ENCODE data around the gene TSPAN18.

TSPAN18 gene

GRCh38 chr11:44957776-44958564, 231.2 kb downstream of the TSPAN18 start:
- DNase-seq (ENCODE audit: low read depth in 2 of 2) = no peak

- no peak for DNase-seq (ENCODE audit: low read depth in 2 of 2)
These were observed 232.3 kb downstream of the TSPAN18 start for GRCh38 chr11:44959064-44959463.

- no peak for DNase-seq (ENCODE audit: low read depth in 2 of 2)
These were observed 233.6 kb downstream of the TSPAN18 start for GRCh38 chr11:44960200-44960845.

- no peak for DNase-seq (ENCODE audit: low read depth in 2 of 2)
These were observed 235.7 kb downstream of the TSPAN18 start for GRCh38 chr11:44962464-44962863.

GRCh38 chr11:44963136-44963535, 236.4 kb downstream of the TSPAN18 start:
- no peak for DNase-seq (ENCODE audit: low read depth in 2 of 2)

- DNase-seq (ENCODE audit: low read depth in 2 of 2) = no peak
These were observed 237.2 kb downstream of the TSPAN18 start for GRCh38 chr11:44963948-44964347.

- no peak for DNase-seq (ENCODE audit: low read depth in 2 of 2)
These were observed 237.9 kb downstream of the TSPAN18 start for GRCh38 chr11:44964526-44965209.

- DNase-seq (ENCODE audit: low read depth in 2 of 2) = no peak
These were observed 239.9 kb downstream of the TSPAN18 start for GRCh38 chr11:44966694-44967093.

GRCh38 chr11:44967930-44968496, 241.3 kb downstream of the TSPAN18 start:
- no peak for DNase-seq (ENCODE audit: low read depth in 2 of 2)

- DNase-seq (ENCODE audit: low read depth in 2 of 2) = no peak
These were observed 241.7 kb downstream of the TSPAN18 start for GRCh38 chr11:44968510-44968909.

GRCh38 chr11:44969651-44970252, 243.0 kb downstream of the TSPAN18 start:
- no peak for DNase-seq (ENCODE audit: low read depth in 2 of 2)

- DNase-seq (ENCODE audit: low read depth in 2 of 2) = no peak
These were observed 243.5 kb downstream of the TSPAN18 start for GRCh38 chr11:44970293-44970692.

GRCh38 chr11:44971185-44971584, 244.4 kb downstream of the TSPAN18 start:
- no peak for DNase-seq (ENCODE audit: low read depth in 2 of 2)

GRCh38 chr11:44972746-44973435, 246.1 kb downstream of the TSPAN18 start:
- DNase-seq (ENCODE audit: low read depth in 2 of 2) = no peak

GRCh38 chr11:44973632-44974401, 247.1 kb downstream of the TSPAN18 start:
- no peak for DNase-seq (ENCODE audit: low read depth in 2 of 2)

GRCh38 chr11:44974402-44975000, 247.7 kb downstream of the TSPAN18 start:
- no peak for DNase-seq (ENCODE audit: low read depth in 2 of 2)

- no peak for DNase-seq (ENCODE audit: low read depth in 2 of 2)
These were observed 249.8 kb downstream of the TSPAN18 start for GRCh38 chr11:44976576-44976975.

- DNase-seq (ENCODE audit: low read depth in 2 of 2) = no peak
These were observed 250.8 kb downstream of the TSPAN18 start for GRCh38 chr11:44977493-44977984.

GRCh38 chr11:44978274-44978960, 251.7 kb downstream of the TSPAN18 start:
- no peak for DNase-seq (ENCODE audit: low read depth in 2 of 2)
